NOMO-1 (cell line): ENCODE measurements around the gene UNC13D.
"Not testable (repeated sequence)": the region's sequence is repeated elsewhere in the genome, so short reads cannot be mapped to it uniquely, and the experiment has no call there.

Source experiments
- DNase-seq, 2 experiments: peaks; one replicate each; lab custom pipeline; 2025; ENCODE audit not compliant: unreplicated experiment in 2 of 2; lab: John Stamatoyannopoulos, UW

Gene UNC13D

DNA sequence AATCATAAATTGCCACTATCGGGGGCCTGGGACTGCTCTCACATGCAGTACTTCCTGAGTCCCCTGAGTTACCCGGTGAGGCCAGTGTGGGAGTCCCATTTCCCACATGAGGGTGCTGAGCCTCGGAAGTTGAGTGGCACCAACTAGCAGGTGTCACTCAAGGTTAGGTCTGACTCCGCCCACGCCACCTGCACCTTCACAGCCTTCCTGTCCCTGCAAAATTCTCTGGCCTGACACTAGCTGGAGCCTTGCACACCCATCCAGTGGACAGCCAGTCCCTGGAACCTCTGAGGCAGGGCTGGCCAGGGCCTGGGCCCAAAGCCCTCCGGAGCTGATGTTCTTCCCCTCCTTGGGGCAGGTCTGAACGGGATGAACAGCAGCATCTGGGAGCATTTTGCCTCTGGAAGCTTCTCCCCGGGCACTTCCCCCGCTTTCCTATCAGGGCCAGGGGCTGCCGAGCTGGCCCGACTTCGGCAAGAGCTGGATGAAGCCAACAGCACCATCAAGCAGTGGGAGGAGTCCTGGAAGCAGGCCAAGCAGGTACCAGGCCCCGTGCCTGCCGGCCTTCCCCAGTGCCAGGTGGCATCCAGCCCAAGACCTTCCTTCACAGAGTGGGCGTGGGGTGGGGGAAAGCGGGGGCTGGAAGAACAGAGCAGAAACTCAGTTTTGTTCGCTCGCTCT lies 21.9 kb downstream of the UNC13D start:
- no peak for DNase-seq

DNA sequence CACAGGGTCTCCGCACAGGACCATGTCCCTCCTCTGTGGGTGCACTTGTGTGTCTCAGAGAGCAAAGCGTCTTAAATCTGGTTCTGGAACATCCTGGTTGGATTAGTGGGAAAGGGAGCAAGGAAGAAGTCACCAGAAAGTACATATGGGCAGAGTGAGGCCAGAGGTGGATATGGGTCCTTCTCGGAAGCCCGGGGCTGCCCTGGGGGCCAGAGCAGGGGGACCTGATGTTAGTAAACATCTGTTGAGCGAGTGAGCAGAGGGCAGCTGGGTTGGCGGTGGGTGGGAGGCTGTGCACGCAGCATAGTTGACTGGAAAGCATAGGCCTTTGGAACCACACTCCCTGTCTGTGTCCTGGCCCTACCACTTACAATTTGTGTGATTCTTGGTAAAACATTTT lies 22.7 kb downstream of the UNC13D start:
- DNase-seq, result no peak

DNA sequence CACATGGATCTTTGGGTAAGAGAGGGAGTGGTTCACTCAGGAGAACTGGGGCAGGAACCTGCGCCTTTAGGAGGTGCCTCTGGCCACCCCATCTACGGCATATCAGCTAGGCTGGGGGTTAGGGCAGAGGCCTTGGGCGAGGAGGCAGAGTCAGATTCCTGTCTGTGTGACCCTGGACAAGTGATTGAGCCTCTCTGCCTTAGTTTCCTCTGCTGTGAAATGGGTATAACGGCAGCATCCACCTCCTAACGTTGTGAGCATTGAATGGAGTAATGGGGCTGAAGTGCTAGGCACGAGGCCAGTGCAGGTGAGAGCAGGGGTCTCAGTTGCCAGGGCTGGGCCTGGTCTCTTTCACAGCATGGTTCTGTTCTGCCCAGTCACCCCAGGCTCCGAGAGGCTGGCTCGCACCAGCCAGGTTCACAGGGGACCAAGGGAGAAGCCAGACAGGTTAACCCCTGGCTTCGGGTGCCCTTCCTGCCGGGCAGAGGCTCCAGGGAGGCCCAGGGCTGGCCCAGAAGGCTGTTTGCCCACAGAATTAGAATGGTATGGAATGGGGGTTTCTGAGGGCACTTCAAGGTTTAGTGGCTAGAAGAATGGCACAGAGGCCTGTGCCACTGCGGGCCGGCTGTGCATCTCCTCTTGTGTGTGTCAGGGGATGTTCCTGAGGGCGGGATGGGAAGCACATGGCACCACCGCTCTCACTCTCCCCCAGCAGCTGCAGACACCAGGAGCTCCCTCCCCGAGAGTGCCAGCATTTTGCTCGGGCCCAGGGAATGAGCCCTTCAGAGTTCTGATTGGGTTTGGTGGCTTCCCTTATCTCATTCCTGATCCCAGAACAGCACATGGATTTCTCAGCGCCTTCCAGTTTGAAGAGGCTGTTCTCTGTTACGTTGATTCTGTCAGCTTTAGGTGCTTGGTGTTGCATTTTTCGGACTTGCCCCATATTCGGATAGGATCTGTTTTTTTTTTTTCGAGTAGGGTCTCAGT lies 23.8 kb downstream of the UNC13D start:
- no peak for DNase-seq

DNA sequence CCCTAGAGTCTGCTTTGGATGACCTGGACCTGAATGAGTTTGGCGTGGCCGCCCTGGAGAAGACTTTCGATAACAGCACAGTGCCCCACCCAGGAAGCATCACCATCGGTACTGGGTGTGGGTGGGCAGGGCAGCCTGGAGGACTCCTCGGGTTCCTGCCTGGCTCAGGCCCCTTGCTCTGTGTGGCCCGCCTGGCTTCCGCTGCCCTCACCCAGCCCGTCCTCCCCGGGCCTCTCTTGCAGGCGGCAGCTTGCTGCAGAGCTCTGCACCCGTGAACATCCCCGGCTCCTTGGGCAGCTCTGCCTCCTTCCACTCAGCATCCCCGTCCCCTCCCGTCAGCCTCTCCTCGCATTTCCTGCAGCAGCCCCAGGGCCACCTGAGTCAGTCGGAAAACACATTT lies 24.5 kb downstream of the UNC13D start:
- DNase-seq, result no peak

DNA sequence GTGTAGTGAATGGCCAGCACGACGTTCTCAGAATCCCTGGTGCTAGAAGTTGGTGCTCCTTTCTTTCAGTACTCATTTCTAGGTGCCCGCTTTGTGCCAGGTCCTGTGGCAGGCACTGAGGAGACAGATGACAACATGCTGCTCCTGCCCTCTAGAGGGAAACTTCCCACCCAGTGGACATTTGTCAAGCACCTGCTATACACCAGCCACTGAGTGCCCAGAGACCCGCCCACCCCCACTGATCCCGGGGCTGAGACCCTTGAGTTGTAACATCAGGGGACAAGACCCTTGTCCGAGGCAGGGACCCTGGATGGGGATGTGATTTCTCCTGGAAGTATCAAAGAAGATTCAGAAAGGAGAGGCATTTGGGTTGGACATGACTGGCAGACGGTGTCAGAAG lies 25.1 kb downstream of the UNC13D start:
- DNase-seq, result no peak

DNA sequence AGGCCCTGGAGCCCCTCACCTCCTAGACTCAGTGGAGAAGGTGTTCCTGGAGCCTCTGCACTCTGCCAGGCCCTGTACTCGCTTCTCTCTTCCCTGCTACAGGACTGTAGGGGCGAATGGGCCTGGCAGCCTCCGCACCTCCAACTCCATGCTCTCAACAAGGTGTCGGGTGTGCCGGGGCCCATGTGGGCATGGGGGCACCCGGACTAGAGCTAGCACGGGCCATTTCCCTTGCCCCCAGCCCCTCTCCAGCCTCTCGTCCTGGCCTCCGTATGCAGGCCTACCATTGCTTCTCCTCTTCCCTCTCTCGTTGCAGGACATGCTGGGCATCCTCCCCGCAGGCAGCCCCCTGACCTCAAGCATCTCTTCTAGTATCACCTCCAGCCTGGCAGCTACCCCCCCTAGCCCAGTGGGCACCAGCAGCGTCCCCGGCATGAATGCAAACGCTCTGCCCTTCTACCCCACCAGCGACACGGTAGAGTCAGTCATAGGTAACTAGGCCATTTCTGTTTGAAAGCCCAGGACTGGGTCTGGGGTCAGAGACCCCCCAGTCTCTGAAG lies 25.8 kb downstream of the UNC13D start:
- no peak for DNase-seq

DNA sequence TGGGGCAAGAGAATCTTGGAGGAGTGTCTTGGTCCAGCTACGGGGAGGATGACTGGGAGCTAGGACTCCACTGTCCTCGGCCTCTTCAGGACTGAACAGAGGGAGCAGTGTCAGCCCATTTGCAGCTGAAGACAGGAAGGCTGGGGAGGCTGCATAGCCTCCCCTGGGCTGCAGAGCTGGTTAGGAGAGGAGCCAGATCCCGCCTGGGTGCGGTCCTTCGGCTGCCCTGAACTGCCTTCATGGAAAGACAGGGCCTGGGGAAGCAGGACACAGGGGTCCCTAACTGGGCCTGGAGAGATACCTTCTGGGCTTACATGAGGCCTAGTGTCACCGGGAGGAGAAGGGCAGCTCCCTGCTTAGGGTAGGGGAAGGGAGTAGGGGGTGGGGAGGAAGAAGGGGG lies 26.6 kb downstream of the UNC13D start:
- DNase-seq, result no peak

DNA sequence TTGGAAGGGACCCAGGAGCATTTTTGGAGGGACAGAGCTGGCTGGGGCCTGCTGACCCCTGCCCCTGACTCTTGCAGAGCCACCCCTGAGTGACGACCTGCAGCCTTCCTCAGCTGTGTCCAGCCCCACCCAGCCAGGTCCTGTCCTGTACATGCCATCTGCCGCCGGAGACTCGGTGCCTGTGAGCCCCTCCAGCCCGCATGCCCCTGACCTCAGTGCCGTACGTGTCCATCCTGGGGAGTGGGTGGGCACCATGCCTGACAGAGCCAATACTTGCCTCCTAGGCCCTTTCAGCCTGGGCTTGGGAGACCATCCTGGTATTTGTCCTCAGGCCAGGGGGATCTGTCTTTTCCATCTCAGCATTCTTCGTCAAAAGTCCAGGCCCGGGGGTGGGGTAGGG lies 27.5 kb downstream of the UNC13D start:
- no peak for DNase-seq

DNA sequence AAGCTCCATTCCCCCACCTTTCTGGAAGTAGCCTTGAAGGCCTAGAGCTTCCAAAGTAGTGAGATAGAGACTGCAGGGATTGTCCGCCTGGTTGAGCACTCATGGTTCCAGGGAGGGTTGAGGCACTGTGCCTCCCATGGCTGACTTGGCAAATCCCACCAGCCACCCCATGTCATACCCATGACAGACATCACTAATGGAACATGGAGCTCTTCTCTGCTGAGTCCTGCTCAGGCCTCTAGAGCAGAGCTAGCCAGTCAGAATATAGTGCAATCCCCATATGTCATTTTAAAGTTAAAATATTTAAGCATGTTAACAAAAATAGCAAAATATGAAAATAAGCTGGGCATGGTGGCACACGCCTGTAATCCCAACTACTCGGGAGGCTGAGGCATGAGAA lies 28.8 kb downstream of the UNC13D start:
- DNase-seq, result no peak

DNA sequence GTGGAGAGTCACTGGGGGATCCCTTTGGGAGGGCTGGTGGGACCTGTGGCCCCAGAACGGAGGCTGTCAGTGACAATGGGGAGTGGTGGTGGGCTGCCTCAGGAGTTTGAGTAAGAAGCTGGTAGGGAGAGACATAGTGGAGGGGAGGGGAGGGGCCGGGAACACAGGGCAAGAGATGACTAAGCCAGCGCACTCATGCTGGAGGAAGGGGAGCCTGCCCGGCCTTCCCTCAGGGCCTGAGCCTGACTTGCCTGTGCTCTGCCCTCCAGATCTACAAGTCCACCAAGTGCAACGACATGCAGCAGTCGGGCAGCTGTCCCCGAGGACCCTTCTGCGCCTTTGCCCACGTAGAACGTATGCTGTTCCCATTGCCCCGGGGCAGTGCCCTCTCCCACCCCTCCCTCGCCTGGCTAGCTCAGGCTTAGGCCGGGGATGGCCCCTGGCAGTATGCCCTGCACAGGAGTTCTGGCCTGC lies 29.3 kb downstream of the UNC13D start:
- no peak for DNase-seq

DNA sequence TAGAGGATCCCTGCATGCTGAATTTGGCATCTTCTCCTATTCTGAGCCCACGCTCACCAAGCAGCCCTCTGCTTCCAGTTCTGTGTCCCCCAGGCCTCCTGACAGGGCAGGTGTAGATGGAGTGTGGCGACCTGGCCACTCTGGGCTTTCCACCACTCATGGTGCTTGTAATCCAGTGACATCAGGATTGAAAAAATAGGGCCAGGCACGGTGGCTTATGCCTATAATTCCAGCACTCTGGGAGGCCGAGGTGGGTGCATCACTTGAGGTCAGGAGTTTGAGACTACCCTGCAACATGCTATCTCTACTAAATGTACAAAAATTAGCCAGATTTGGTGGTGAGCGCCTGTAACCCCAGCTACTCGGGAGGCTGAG lies 30.2 kb downstream of the UNC13D start:
- no peak for DNase-seq

DNA sequence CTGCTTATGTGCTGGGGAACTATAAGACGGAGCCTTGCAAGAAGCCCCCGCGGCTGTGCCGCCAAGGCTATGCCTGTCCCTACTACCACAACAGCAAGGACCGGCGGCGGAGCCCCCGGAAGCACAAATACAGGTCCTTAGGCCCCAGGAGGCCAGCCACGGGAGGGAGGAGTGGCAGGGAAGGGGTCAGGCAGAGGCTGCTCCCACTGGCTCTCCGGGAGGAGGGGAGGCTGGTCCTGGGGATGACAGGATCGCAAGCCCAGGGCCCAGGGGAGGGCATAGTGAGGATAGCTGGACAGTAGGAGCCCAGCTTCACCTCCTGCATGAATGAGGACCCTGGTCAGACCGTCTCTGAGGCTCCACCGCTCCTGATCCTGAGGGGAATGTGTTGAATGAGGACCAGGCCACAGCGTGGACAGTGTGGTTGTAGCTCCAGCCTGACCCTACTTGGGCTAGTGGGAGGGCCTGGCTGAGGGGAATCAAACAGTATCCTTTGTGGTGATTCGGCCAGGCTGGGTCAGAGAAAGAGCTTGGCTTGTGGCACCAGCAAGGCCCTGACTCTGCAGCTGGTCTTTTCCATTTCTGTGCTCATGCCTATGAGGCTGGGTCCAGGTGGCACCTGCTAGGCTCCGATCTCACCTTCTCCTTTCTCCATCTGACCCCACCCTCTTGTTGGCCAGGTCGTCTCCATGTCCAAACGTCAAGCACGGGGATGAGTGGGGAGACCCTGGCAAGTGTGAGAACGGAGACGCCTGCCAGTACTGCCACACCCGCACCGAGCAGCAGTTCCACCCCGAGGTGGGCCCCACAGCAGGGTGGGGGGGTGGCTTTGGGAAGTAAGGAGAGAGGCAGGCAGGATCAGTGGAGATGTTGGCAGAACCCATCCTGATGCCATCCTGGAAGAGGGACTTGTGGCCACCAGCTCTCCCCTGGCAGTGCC lies 30.9 kb downstream of the UNC13D start:
- no peak for DNase-seq

DNA sequence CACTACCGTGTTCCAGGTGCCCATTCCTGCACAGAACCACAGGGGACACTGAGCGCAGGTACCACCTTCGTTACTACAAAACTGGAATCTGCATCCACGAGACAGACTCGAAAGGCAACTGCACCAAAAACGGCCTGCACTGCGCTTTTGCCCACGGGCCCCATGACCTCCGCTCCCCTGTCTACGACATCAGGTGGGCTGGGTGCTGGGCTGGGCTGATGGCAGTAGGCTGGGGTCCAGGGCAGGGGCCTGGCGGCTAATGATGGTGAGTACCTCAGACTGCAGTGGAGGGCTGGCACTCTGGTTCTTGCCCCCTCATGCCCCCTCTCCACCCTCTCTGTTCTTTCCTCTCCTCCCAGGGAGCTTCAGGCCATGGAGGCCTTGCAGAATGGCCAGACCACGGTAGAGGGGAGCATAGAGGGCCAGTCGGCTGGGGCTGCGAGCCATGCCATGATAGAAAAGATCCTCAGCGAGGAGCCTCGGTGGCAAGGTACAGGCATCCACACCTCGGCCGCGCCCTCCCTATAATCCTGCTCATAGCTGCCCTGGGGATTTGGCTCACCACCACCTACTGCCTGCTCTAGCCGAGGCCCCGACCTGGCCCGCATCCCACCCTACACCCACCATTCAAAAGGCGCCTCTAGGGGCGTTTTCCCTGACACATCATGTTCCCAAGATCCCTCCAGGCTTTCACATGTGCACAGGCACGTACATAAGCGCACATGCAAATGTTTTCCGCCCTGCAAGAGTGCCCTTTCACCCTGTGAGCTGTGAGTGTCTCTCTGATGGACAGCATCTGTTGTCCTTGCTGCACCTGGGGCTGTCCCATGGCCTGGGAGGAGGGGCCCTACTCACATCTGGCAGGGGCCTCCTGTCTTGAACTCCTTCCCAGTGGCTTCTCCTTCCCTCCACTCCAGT lies 31.8 kb downstream of the UNC13D start:
- no peak for DNase-seq

DNA sequence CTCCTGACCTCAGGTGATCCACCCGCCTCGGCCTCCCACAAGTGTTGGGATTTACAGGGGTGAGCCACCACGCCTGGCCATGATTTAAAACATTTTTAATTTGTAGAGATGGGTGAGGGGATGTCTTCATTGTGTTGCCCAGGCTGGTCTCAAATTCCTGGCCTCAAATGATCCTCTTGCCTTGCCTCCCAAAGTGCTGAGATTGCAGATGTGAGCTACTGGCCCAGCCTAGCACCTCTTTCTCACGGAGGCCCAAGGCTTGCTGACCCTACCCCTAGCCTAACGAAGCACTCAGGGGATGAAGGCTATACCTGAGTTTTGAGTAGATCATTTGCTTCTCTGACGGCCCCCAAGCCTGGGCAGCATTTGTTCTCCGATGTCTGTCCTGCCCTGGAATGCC lies 33.0 kb downstream of the UNC13D start:
- no peak for DNase-seq

DNA sequence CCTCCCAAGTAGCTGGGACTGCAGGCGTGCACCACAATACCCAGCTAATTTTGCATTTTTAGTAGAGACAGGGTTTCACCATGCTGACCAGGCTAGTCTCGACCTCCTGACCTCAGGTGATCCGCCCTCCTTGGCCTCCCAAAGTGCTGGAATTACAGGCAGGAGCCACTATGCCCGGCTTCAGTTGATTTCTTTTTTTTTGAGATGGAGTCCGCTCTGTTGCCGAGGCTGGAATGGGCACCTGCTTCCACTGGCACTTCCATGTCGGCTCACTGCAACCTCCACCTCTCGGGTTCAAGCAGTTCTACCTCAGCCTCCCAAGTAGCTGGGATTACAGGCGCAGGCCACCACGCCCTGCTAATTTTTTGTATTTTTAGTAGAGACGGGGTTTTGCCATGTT lies 33.4 kb downstream of the UNC13D start:
- DNase-seq, result not testable (repeated sequence)

DNA sequence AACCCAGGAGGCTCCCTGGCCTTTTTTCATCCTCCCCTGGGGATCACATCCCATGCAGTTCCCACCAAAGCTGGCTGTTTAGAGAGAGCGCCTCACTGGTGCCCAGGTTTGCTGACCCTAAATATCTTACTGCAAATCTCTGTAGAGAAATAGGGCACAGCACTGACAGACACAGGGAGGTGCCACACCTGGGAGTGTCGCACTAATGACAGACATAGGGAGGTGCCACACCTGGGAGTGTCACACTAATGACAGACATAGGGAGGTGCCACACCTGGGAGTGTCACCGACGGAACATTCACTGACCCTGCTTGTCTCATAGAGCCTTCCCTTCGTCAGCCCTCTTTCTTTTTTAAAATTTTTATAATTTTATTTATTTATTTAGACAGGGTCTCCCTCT lies 34.0 kb downstream of the UNC13D start:
- DNase-seq, result no peak

DNA sequence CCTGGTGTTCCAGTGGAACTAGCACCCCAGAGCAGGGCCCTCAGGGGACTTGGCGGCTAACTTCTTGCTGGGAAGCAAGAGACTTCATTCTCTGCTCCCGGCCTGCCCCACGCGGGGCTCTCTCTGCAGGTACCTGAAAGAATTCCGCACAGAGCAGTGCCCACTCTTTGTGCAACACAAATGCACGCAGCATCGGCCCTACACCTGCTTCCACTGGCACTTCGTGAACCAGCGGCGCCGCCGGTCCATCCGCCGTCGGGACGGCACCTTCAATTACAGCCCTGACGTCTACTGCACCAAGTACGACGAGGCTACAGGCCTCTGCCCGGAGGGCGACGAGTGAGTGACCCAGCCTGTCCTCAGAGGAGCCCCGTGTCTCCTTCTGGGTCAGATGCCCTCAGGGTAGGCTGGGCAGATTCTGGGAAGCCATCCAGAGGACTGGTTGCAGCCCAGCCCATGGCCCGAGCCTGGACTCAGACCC lies 34.5 kb downstream of the UNC13D start:
- no peak for DNase-seq

DNA sequence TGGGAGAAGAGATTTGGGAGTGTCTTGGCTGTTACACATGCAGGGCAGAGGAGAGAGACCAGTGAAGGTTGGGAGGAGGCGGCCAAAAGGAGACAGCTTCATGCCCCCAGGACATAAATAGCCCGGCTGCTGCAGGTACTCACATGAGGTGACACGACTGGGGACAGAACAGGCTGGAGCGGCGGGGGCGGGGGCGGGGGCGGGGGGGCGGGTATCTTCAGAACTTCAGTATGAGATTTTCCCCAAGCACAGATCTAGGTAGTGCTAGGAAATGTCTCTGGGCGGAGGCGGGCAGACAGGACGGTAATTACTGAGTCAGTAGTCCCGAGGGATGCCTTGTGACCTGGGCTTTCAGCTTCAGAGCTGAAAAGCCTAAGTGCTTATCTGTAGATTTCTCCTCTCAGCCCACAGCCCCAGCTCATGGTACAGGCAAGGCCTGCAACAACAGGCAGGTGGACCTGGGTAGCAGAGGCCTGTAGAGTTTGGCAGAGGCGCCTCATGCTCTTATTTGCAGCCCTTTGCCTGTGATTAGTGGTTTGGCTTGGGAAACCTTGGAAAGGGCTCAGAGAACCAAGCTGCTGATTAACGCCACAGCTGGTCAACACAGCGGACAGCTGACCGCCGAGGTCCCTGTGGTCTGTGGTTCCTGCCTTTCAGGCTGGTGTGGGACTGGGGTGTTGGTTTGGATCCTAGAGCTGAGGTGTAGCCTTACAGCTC lies 35.1 kb downstream of the UNC13D start:
- DNase-seq, result no peak

DNA sequence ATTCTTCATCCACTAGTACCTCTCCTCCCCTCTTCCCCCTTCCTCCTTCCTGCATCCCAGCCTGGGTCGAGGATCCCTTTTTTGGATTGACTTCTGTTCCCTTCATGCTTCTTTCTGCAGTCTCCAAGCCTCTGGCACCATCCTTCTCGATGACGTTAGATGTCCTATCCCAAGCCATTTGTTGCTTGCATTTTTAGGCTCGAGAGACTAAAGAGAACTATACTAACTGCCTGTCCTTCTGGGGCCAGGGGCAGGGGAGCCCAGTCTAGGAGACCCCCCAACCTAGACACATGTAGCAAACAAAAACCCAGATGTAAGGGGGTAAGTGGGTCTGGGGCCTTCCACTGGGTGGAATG lies 35.7 kb downstream of the UNC13D start:
- no peak for DNase-seq
